H1 (cell line): Measurements from ENCODE around the gene ATP2A3. TPM values are rescaled to one million over a fixed set of nuclear protein-coding genes. Genes with fewer than 3 reads are reported as not detected.

Source experiments
- CBX8 ChIP-seq: fragments of 300-800, 300-1000 bp; sonication (generic); IDR thresholded peaks from 2 replicates; pipeline ENCODE4 v1.7.1; 2016; ENCODE audit warnings: low read depth, low read length, borderline replicate concordance
- CHD1 ChIP-seq: IDR thresholded peaks from 2 replicates; pipeline ENCODE4 v1.6.1; 2012; ENCODE audit warnings: low read depth, low read length, improper control_type of control experiment
- CHD7 ChIP-seq: fragments of 300-600 bp; sonication (generic); IDR thresholded peaks from 2 replicates; pipeline ENCODE4 v1.7.1; 2012; ENCODE audit warnings: low read length, moderate library complexity, mild to moderate bottlenecking, inconsistent platforms; ENCODE audit not compliant: insufficient replicate concordance
- EGR1 ChIP-seq: IDR thresholded peaks from 2 replicates; pipeline ENCODE4 v1.6.1; 2011; ENCODE audit warnings: low read depth, low read length, borderline replicate concordance
- JUN ChIP-seq: IDR thresholded peaks from 2 replicates; pipeline ENCODE4 v1.6.1; 2011; ENCODE audit warnings: low read depth, mild to moderate bottlenecking, improper control_type of control experiment, low read length
- JUND ChIP-seq: IDR thresholded peaks from 2 replicates; pipeline ENCODE4 v1.6.1; 2011; ENCODE audit warnings: mild to moderate bottlenecking, improper control_type of control experiment, low read length
- KDM5A ChIP-seq: fragments of 200-600 bp; IDR thresholded peaks from 2 replicates; pipeline ENCODE4 v1.7.1; 2012; ENCODE audit warnings: mild to moderate bottlenecking, low read length, inconsistent platforms, mixed read lengths
- POLR2AphosphoS5 ChIP-seq: IDR thresholded peaks from 2 replicates; pipeline ENCODE4 v1.6.1; 2011; ENCODE audit warnings: low read depth, low read length
- RBBP5 ChIP-seq: IDR thresholded peaks from 2 replicates; pipeline ENCODE4 v1.7.1; 2012; ENCODE audit warnings: low read depth, mild to moderate bottlenecking, inconsistent platforms, low read length, moderate library complexity, borderline replicate concordance
- RXRA ChIP-seq: IDR thresholded peaks from 2 replicates; pipeline ENCODE4 v1.6.1; 2011; ENCODE audit warnings: low read depth, mild to moderate bottlenecking, low read length, moderate library complexity; ENCODE audit not compliant: insufficient read depth
- SIX5 ChIP-seq: IDR thresholded peaks from 2 replicates; pipeline ENCODE4 v1.6.1; 2011; ENCODE audit warnings: mild to moderate bottlenecking, low read depth, low read length
- SP4 ChIP-seq: IDR thresholded peaks from 2 replicates; pipeline ENCODE4 v1.6.1; 2012; ENCODE audit warnings: low read length, inconsistent platforms
- SRF ChIP-seq: IDR thresholded peaks from 2 replicates; pipeline ENCODE4 v1.6.1; 2011; ENCODE audit warnings: mild to moderate bottlenecking, low read depth, low read length, moderate library complexity
- YY1 ChIP-seq: IDR thresholded peaks from 2 replicates; pipeline ENCODE4 v1.6.1; 2011; ENCODE audit warnings: low read depth, mild to moderate bottlenecking, low read length
- polyA plus RNA-seq, 7 experiments: library from polyadenylated mRNA; depleted of rRNA in 3 of 7; stranded (reverse) in 5 of 7; unstranded in 2 of 7; fragments of >200 nt in 5 of 7; fragments of 200-250 nt in 2 of 7; gene quantifications; 1 replicate in 5 of 7; 2 replicates in 1 of 7; 4 replicates in 1 of 7; pipeline versions ENCODE4 v1.2.1 to v1.2.3, GENCODE V29; 2011 to 2013; ENCODE audit warnings: missing spikeins in 2 of 7, mixed read lengths in 2 of 7
- total RNA-seq: library from RNA; stranded (reverse); fragmentation: NEBNext Ultra II Directional; extraction: Animal tissue kit (Norgen Biotek cat#: 25700); gene quantifications from 2 replicates; pipeline ENCODE4 v1.2.1, GENCODE V29; 2021

The ATP2A3 gene
- total and polyA plus RNA-seq, 2 of the 8 experiments (the other 6 are each of a cell fraction or from before 2014, with no cell fraction given): 18.4 to 32.5 TPM

DNA sequence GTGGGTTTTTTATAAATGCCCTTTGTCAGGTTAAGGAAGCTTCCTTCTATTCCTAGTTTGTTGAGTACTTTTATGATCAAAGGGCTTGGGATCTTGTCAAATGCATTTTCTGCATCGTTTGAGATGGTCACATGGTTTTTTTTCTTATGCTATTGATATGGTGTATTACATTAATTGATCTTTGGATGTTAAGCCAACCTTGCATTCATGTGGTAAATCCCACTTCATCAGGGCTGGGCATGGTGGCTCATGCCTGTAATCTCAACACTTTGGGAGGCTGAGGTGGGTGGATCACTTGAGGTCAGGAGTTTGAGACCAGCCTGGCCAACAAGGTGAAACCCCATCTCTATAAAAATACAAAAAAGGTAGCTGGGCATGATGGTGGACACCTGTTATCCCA lies 30.8 kb upstream of the ATP2A3 start (continued):
- TF ChIP-seq CHD7 (no peak), CHD1 (no peak), JUND (no peak), SIX5 (no peak), SRF (no peak), POLR2AphosphoS5 (no peak), RBBP5 (no peak), KDM5A (no peak), CBX8 (no peak), EGR1 (no peak), RXRA (no peak), JUN (no peak), SP4 (no peak), YY1 (no peak)
